ENCODE data around the gene CLEC18C.
"Not testable (repeated sequence)": the region's sequence is repeated elsewhere in the genome, so short reads cannot be mapped to it uniquely, and the experiment has no call there.

CLEC18C gene

DNA sequence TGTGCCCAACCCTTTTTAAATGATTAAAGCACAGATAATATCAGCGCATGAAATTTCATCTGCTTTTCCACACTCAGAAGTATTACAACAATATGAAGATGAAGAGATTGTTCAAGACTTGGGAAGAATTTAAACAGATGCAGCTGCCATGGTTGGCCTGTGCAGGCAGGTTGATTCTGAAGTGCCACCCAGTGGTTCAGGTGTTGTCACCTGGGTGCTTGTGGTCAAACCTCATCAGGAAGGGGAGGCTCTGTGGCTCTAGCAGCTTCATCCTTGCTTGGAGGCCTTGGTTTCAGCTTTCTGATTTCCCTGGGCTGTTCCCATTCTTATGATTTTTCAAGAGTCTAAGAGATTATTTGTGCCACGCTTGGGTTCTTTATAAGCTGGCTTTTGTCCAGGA lies 22.2 kb upstream of the CLEC18C start:
- H3K9me3 ChIP-seq (replicated peaks; ENCODE audit: low read length): no peaks in the 10 kb centered on the region
- peaks cover 42% of the 10 kb centered on the region for H3K36me3 ChIP-seq (ENCODE audit: insufficient read depth, low read length)
- no peak overlapping the region for H3K9ac ChIP-seq (ENCODE audit: low read depth, low read length)
- no peak overlapping the region for H3K4me3 ChIP-seq (ENCODE audit: low read length)
- no peaks in the 10 kb centered on the region for H3K27me3 ChIP-seq (ENCODE audit: control insufficient read depth, insufficient read depth, low read length)
- no peaks in the 10 kb centered on the region for H3K4me1 ChIP-seq (ENCODE audit: control insufficient read depth, insufficient read depth, low read length)
- H3K4me2 ChIP-seq (ENCODE audit: low read length): no peak overlapping the region

DNA sequence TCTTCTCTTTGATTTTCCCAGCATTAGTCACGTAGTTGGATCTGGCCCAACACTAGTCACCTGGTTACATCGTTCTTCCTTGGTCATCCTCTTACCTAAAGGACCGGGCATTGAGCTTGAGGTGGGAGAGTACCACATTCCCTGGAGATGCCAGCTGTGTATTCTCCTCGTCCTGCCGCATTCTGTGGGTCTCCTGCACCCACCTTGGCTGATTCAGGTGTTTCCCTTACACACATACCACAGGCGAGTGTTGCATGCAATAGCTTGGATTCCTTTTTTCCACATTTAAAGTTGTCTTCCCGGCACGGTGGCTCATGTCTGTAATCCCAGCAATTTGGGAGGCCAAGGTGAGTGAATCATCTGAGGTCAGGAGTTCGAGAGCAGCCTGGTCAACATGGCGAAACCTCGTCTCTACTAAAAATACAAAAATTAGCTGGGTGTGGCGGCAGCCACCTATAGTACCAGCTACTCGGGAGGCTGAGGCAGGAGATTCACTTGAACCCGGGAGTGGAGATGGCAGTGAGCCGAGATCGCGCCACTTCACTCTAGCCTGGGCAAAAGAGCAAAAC lies 21.6 kb upstream of the CLEC18C start:
- Histone ChIP-seq H3K4me1 (ENCODE audit: control insufficient read depth, insufficient read depth, low read length) (no peaks in the 10 kb centered on the region), H3K9me3 (replicated peaks; ENCODE audit: low read length) (no peaks in the 10 kb centered on the region), H3K9ac (ENCODE audit: low read depth, low read length) (no peak overlapping the region), H3K36me3 (ENCODE audit: insufficient read depth, low read length) (peaks cover 48% of the 10 kb centered on the region), H3K4me2 (ENCODE audit: low read length) (no peak overlapping the region), H3K4me3 (ENCODE audit: low read length) (no peak overlapping the region), H3K27me3 (ENCODE audit: control insufficient read depth, insufficient read depth, low read length) (no peaks in the 10 kb centered on the region)

DNA sequence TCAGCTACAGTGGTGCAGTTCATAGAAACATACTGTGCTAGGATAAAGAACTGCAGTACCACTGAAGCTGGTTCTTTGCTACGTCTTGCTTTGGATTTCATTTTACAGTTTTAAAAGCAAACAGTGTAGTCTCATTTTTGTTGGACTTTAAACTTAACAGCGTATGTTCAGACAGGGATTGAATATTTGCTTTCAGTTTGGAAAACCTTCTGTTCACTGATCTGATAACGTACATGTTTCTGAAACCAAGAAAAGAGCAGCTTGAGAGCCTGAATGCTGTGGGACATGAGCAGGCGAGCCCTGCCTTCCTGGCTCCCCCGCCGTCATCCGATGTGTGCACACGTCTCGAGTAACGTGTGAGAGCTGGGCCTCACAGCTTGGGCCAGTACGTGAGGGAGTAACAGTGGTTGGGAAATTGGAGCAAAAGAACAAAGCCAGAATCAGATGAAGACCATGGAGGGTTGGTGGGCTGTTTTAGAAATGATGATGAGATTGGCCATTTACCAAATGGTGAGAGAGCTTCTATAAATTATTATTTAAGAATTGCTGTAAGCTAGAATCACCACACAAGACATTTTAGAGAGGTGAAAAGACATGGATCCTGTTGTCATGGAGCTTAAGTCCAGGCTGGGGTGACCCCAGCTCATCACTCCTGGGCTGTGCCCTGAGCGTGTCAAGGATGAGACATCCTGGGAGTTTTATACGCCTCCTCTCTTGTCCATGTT lies 20.8 kb upstream of the CLEC18C start:
- no peaks in the 10 kb centered on the region for H3K4me1 ChIP-seq (ENCODE audit: control insufficient read depth, insufficient read depth, low read length)
- H3K36me3 ChIP-seq (ENCODE audit: insufficient read depth, low read length): peaks cover 55% of the 10 kb centered on the region
- no peaks in the 10 kb centered on the region for H3K27me3 ChIP-seq (ENCODE audit: control insufficient read depth, insufficient read depth, low read length)
- no peaks in the 10 kb centered on the region for H3K9me3 ChIP-seq (replicated peaks; ENCODE audit: low read length)
- H3K9ac ChIP-seq (ENCODE audit: low read depth, low read length): no peak overlapping the region
- H3K4me2 ChIP-seq (ENCODE audit: low read length): no peak overlapping the region
- no peak overlapping the region for H3K4me3 ChIP-seq (ENCODE audit: low read length)

DNA sequence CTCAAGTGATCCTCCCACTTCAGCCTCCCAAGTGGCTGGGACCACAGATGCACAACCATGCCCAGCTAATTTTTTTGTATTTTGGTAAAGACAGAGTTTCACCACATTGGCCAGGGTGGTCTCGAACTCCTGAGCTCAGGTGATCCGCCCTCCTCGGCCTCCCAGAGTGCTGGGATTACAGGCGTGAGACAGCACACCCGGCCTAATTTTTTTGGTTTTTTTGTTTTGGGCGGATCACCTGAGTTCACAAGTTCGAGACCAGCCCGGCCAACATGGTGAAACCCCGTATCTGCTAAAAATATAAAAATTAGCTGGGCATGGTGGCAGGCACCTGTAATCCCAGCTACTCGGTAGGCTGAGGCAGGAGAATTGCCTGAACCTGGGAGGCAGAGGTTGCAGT lies 18.9 kb upstream of the CLEC18C start:
- not testable (repeated sequence) for H3K4me2 ChIP-seq (ENCODE audit: low read length); H3K4me3 ChIP-seq (ENCODE audit: low read length); H3K9me3 ChIP-seq (replicated peaks; ENCODE audit: low read length); H3K27me3 ChIP-seq (ENCODE audit: control insufficient read depth, insufficient read depth, low read length); H3K9ac ChIP-seq (ENCODE audit: low read depth, low read length); H3K4me1 ChIP-seq (ENCODE audit: control insufficient read depth, insufficient read depth, low read length)
- peaks cover 68% of the 10 kb centered on the region for H3K36me3 ChIP-seq (ENCODE audit: insufficient read depth, low read length)

DNA sequence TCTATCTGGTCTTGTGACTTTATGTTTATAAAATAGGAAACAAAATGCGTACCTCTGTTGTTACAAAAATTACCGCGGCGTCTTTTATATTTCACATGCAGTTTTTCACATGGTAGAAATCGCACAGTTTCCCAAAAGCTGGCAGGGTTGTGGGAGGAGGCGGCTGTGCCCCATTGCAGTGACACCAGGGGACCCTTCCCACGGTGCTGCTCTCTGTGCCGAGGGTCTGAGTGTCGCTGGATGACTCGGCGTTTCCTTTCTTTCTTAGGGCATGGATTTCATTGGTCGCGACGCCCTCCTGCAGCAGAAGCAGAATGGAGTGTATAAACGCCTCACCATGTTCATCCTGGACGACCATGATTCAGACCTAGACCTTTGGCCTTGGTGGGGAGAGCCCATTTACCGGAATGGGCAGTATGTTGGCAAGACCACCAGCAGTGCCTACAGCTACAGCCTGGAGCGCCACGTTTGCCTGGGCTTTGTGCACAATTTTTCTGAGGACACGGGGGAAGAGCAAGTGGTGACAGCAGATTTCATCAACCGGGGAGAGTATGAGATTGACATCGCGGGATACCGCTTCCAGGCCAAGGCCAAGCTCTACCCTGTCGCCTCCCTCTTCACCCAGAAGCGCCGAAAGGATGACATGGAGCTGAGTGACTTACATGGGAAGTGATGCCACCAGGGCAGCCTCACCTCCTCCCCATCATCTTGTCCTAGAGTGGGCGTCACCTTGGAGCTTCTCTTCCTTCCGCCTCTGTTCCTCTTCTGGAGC lies 17.2 kb upstream of the CLEC18C start:
- H3K36me3 ChIP-seq (ENCODE audit: insufficient read depth, low read length): peaks cover 69% of the 10 kb centered on the region
- no peak overlapping the region for H3K4me2 ChIP-seq (ENCODE audit: low read length)
- no peak overlapping the region for H3K9ac ChIP-seq (ENCODE audit: low read depth, low read length)
- no peaks in the 10 kb centered on the region for H3K4me1 ChIP-seq (ENCODE audit: control insufficient read depth, insufficient read depth, low read length)
- no peaks in the 10 kb centered on the region for H3K27me3 ChIP-seq (ENCODE audit: control insufficient read depth, insufficient read depth, low read length)
- no peak overlapping the region for H3K4me3 ChIP-seq (ENCODE audit: low read length)
- no peaks in the 10 kb centered on the region for H3K9me3 ChIP-seq (replicated peaks; ENCODE audit: low read length)

DNA sequence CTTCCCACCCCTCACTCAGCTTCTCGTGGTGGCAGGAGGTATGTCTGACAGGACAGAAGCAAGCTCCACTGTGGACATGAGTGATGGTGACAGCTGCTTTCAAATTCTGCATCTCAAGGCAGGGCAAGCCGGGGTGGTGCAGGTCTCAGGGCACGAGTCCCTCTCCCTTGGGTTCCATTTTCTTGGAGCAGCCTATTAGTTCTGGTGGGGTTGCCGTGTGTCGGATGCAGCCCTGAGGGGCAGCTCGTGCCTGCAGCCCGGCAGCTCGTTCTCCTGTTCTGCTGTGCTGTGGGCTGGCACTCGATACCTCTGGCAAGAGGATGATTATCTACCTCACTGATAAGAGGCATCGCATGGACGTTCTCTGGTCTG lies 16.5 kb upstream of the CLEC18C start:
- no peaks in the 10 kb centered on the region for H3K9me3 ChIP-seq (replicated peaks; ENCODE audit: low read length)
- no peak overlapping the region for H3K4me2 ChIP-seq (ENCODE audit: low read length)
- peaks cover 6% of the 10 kb centered on the region for H3K4me1 ChIP-seq (ENCODE audit: control insufficient read depth, insufficient read depth, low read length)
- H3K4me3 ChIP-seq (ENCODE audit: low read length): no peak overlapping the region
- H3K27me3 ChIP-seq (ENCODE audit: control insufficient read depth, insufficient read depth, low read length): no peaks in the 10 kb centered on the region
- peaks cover 66% of the 10 kb centered on the region for H3K36me3 ChIP-seq (ENCODE audit: insufficient read depth, low read length)
- H3K9ac ChIP-seq (ENCODE audit: low read depth, low read length): no peak overlapping the region

DNA sequence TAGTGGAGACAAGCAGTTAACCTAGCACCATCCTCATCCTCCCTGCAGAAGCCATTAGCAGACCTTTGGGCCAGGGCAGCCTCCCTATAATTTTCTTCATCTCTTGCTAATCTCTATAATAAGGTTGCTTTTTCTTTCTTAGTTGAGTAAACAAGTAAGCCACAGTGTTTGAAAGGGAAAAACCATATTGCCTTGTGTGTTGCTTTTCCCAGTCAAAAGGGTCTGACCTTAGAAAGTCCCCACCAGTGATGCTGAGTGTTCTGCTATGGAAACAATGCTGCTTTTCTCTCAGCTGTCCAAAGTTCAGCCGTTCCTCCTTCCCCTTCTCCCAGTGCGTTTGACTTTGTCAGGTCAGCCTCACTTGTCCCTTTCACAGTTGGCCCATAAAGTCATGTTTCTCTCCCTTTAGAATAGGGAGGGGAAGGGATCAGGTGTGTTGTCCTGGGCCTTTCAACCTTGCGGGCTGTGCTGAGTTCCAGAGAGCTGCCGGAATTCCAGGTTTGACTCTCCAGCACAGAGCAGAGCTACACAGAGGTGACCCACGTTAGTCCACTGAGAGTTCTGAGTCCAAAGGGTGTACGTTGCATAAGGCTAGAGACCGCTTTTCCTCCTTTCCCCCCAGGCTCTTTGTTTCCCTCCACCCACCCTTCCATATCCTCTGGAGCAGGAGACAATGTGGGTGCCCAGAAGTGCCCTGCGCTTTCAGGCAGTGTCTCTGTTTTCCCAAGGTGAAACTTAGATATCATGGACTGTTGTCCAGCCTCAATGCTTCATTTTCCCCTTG lies 15.9 kb upstream of the CLEC18C start:
- Histone ChIP-seq H3K9ac (ENCODE audit: low read depth, low read length) (no peak overlapping the region), H3K36me3 (ENCODE audit: insufficient read depth, low read length) (peaks cover 61% of the 10 kb centered on the region), H3K4me2 (ENCODE audit: low read length) (no peak overlapping the region), H3K4me1 (ENCODE audit: control insufficient read depth, insufficient read depth, low read length) (peaks cover 11% of the 10 kb centered on the region), H3K4me3 (ENCODE audit: low read length) (no peak overlapping the region), H3K9me3 (replicated peaks; ENCODE audit: low read length) (no peaks in the 10 kb centered on the region), H3K27me3 (ENCODE audit: control insufficient read depth, insufficient read depth, low read length) (no peaks in the 10 kb centered on the region)

DNA sequence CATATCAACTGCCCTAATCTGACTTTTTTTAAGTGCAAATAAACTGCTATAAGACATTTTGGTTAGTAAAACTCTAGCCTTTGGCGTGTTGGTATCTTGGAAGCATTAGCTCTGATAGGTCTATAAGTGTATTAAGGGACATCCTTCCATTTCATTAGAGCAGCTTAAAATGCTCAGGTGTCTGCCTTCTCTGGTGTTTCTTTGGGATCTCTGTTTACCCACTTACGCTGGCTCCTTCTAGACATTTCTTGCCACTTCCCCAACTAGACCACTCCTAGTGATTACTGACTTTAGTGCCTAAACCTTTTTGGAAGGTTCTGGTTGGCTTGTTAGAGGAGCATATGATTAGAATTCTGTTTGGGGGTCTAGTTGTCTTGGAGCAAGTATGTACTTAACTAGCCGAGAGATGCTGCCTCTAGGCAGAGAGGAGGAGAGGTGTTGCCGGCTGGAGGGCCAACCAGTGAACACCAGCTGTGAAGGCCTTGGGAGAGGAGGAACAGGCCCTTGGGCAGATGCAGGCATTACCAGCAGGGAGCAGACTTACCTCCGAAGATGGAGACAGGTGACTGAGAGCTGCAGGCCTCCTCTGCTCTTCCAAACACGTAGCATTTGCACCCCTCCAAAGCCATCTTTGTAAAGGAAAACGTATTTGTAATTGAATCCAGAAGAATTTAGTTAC lies 15.2 kb upstream of the CLEC18C start:
- Histone ChIP-seq H3K4me2 (ENCODE audit: low read length) (no peak overlapping the region), H3K4me1 (ENCODE audit: control insufficient read depth, insufficient read depth, low read length) (peaks cover 13% of the 10 kb centered on the region), H3K9me3 (replicated peaks; ENCODE audit: low read length) (no peaks in the 10 kb centered on the region), H3K9ac (ENCODE audit: low read depth, low read length) (no peak overlapping the region), H3K36me3 (ENCODE audit: insufficient read depth, low read length) (peaks cover 55% of the 10 kb centered on the region), H3K4me3 (ENCODE audit: low read length) (no peak overlapping the region), H3K27me3 (ENCODE audit: control insufficient read depth, insufficient read depth, low read length) (no peaks in the 10 kb centered on the region)

DNA sequence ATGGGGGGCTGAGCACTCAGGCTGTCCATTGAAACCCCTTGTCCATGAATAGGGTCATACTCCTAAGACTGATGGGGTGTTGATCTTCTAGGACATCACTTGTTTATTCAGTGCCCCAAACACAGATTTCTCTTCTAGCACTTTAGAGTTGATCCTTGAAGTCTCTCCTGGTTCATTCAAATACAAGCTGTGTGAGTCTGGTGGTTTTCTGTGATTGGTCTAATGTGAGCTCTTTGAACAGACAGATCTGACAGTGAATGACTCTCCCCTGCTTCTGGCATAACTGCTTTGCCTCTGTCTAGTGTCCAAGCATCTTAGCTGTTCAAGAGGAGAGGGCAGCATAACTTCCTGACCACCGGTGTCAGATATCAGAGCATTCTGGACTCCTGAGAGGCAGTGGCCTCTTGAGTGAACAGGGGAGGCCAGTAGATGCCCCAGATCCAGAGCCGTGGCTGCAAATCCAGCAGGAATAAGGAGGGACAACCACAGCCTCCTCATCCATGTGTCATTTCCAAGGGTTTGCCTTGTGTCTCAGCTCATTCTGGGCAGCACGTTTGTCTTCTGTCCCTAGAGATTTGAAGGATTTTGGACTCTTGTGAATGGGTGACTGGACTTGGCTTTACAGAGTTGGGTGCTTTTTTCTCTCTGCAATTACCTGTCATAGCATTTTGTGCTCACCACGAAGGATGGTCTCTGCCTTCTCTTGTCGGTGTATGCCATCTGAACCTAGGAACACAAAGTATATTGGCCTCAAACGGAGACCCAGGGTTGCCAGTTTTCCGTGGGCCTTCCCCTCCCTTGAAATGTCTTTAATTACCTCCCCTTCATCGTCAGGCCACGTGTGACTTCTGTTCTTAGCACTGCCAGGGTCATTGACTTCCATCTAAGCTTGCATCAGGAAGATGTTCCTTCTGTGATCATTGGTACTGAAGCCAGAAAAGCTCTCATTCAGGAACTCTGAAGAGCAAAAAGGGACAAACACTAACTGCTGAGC lies 13.9 kb upstream of the CLEC18C start:
- Histone ChIP-seq H3K36me3 (ENCODE audit: insufficient read depth, low read length) (peaks cover 53% of the 10 kb centered on the region), H3K9ac (ENCODE audit: low read depth, low read length) (no peak overlapping the region), H3K27me3 (ENCODE audit: control insufficient read depth, insufficient read depth, low read length) (no peaks in the 10 kb centered on the region), H3K4me3 (ENCODE audit: low read length) (no peak overlapping the region), H3K9me3 (replicated peaks; ENCODE audit: low read length) (no peaks in the 10 kb centered on the region), H3K4me1 (ENCODE audit: control insufficient read depth, insufficient read depth, low read length) (peaks cover 13% of the 10 kb centered on the region), H3K4me2 (ENCODE audit: low read length) (no peak overlapping the region)

DNA sequence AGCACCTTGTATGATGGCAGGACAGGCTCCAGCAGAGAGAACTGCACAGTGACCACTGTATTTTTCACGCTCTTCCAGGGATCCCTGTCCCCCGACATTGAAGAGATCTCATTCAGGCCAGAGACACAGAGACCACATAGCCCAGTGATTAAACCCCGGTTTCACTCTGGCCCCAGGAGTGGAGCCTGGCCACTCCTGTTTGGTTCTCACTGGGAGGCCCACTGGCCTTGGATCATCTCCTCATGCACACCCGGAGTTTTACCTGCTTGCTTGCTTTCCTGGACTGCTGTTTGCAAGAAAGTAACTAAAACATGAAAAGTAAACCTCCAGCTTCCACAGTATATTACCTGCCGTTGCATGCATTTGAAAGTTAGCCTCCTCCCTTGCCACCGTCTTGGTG lies 13.2 kb upstream of the CLEC18C start:
- Histone ChIP-seq H3K27me3 (ENCODE audit: control insufficient read depth, insufficient read depth, low read length) (no peaks in the 10 kb centered on the region), H3K4me3 (ENCODE audit: low read length) (no peak overlapping the region), H3K36me3 (ENCODE audit: insufficient read depth, low read length) (peaks cover 53% of the 10 kb centered on the region), H3K9ac (ENCODE audit: low read depth, low read length) (no peak overlapping the region), H3K4me2 (ENCODE audit: low read length) (no peak overlapping the region), H3K4me1 (ENCODE audit: control insufficient read depth, insufficient read depth, low read length) (peaks cover 13% of the 10 kb centered on the region), H3K9me3 (replicated peaks; ENCODE audit: low read length) (no peaks in the 10 kb centered on the region)

Measured in skeletal muscle satellite cell (primary cell).